Activated CD8-positive, alpha-beta T cell treated with anti-CD3 and anti-CD28 coated beads for 36 hours (primary cell): ENCODE results near the gene BLM. TPM values are rescaled to one million over a fixed set of nuclear protein-coding genes. Genes with fewer than 3 reads are reported as not detected.

Source experiments
- ATAC-seq: fragments of 200-7000 bp; cut with Tn5 transposase; one replicate; pipeline ENCODE4 v1.10.0; 2021; ENCODE audit warnings: mild to moderate bottlenecking, moderate library complexity
- CTCF ChIA-PET: fragments of 350-600 bp; sonication (Branson Sonifier 250); formaldehyde crosslinking; loops from one replicate; lab custom pipeline; 2021; ENCODE audit warnings: antibody characterized with exemption; lab: Charles Lee
- POLR2A ChIA-PET: fragments of 350-600 bp; sonication (Branson Sonifier 250); formaldehyde crosslinking; loops from one replicate; lab custom pipeline; 2021; ENCODE audit warnings: antibody characterized with exemption; lab: Charles Lee
- DNase-seq: peaks from one replicate; pipeline ENCODE4 v3.0.0-alpha.2; 2020
- H3K27ac Mint-ChIP-seq: one replicate; pipeline ENCODE4 v1.8.0; 2021; ENCODE audit warnings: mild to moderate bottlenecking, mixed read lengths
- H3K27me3 Mint-ChIP-seq: one replicate; pipeline ENCODE4 v1.8.0; 2021; ENCODE audit warnings: mixed read lengths
- H3K36me3 Mint-ChIP-seq: one replicate; pipeline ENCODE4 v1.8.0; 2021; ENCODE audit warnings: low read depth, mixed read lengths
- H3K4me1 Mint-ChIP-seq: one replicate; pipeline ENCODE4 v1.8.0; 2021; ENCODE audit warnings: low read depth, mixed read lengths
- H3K4me3 Mint-ChIP-seq: one replicate; pipeline ENCODE4 v1.8.0; 2021; ENCODE audit warnings: mild to moderate bottlenecking, moderate library complexity, mixed read lengths
- H3K9me3 Mint-ChIP-seq: one replicate; pipeline ENCODE4 v1.8.0; 2021; ENCODE audit warnings: mixed read lengths
- intact Hi-C: fragments of 100-400 bp; cut with micrococcal nuclease; formaldehyde crosslinking; loops from one replicate; pipeline ENCODE4 v1.10.0; 2022
- total RNA-seq, 2 experiments: library from RNA; stranded (reverse); gene quantifications; one replicate each; pipeline ENCODE4 v1.2.3, GENCODE V29; 2021
- TF ChIP-seq, protein P1 (sequence below): fragments of 200-600 bp; IDR thresholded peaks from one replicate; pipeline ENCODE4 v1.8.0; 2022; ENCODE audit warnings: antibody characterized with exemption, mild to moderate bottlenecking

BLM gene
- total RNA-seq, 2 experiments from 2014 or later = 45.2 to 53.6 TPM

DNA sequence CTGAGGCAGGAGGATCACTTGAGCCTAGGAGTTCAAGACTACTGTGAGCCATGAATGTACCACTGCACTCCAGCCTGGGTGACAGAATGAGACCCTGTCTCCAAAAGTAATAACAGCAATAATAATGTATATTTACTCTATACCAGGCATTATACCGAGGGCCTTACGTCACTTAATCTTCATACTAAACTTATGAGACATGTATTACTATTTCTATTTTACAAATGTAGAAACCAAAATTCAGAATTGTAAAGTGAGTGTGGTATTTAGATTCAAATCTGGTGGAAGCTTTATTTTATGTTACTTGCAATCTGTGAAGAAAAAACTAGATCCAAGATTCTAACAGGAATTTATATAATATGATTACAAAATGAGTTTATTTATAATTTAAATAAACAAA, 9.7 kb upstream of the BLM start:
- ATAC-seq (no peak), DNase-seq (no peak)
- Mint-ChIP-seq H3K27ac (no peak overlapping the region), H3K36me3 (peaks cover under 1% of the 10 kb centered on the region), H3K4me1 (peaks cover 8% of the 10 kb centered on the region), H3K27me3 (no peaks in the 10 kb centered on the region), H3K9me3 (peaks cover 4% of the 10 kb centered on the region), H3K4me3 (no peak overlapping the region)
- TF ChIP-seq, protein P1, sequence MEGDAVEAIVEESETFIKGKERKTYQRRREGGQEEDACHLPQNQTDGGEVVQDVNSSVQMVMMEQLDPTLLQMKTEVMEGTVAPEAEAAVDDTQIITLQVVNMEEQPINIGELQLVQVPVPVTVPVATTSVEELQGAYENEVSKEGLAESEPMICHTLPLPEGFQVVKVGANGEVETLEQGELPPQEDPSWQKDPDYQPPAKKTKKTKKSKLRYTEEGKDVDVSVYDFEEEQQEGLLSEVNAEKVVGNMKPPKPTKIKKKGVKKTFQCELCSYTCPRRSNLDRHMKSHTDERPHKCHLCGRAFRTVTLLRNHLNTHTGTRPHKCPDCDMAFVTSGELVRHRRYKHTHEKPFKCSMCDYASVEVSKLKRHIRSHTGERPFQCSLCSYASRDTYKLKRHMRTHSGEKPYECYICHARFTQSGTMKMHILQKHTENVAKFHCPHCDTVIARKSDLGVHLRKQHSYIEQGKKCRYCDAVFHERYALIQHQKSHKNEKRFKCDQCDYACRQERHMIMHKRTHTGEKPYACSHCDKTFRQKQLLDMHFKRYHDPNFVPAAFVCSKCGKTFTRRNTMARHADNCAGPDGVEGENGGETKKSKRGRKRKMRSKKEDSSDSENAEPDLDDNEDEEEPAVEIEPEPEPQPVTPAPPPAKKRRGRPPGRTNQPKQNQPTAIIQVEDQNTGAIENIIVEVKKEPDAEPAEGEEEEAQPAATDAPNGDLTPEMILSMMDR = no peak
- CTCF ChIA-PET = interaction anchor here (1.0 to 1.2 kb wide), 3 partner anchors 249 to 414 kb away, joined by 3 read pairs; no protein-coding TSS in a partner anchor
- intact Hi-C loops = no loop called here
- POLR2A ChIA-PET = no interaction called here

DNA sequence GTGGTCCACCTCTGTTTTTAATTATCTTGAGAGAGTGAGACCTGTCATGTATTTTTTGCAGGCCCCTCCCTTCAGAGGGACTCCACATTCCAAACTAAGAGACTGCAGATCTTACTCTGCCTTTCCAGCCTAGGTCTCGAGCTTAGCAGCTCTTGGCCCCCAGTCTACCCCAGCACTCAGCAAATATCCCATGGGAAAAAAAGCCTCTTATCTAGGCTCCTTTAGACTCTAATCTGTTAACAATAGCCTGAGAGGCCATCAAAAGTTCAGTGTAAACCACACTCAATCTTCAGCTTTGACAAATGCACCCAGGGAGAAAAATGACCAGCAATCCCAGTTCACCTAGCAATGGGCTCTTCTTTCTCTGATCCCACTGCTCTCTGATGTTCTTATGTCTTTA, 8.6 kb upstream of the BLM start:
- Mint-ChIP-seq H3K27ac (no peak overlapping the region), H3K4me1 (peaks cover 8% of the 10 kb centered on the region), H3K27me3 (no peaks in the 10 kb centered on the region), H3K36me3 (peaks cover 2% of the 10 kb centered on the region), H3K4me3 (no peak overlapping the region), H3K9me3 (no peaks in the 10 kb centered on the region)
- ChIA-PET POLR2A (no interaction called here), CTCF (interaction anchor here (1.4 kb wide), 1 partner anchor 177 kb away, joined by 4 read pairs; no protein-coding TSS in a partner anchor)
- ATAC-seq (no peak), DNase-seq (no peak)
- TF ChIP-seq, protein P1 = no peak
- intact Hi-C loops = no loop called here

DNA sequence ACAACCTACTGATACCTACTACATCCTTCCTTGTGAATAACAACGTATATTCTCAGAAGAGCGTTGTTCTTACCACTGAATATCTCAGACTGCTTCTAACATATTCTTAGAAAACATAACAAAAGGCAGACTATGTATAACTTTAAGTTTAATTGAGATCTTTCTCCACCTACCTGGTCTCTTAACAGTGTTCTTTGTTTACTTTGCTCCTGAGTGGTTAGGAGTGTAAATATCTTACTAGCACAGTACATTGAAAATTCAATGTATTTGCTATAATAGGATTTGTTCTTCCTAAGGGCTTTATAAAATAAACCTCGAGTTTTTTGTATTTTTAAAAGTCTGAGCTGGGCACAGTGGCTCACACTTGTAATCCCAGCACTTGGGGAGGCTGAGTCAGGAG, 7.9 kb upstream of the BLM start:
- ChIA-PET POLR2A (no interaction called here), CTCF (interaction anchor here (1.4 kb wide), 1 partner anchor 177 kb away, joined by 4 read pairs; no protein-coding TSS in a partner anchor)
- H3K4me1 Mint-ChIP-seq = peaks cover 8% of the 10 kb centered on the region
- H3K9me3 Mint-ChIP-seq = no peaks in the 10 kb centered on the region
- no peak overlapping the region for H3K4me3 Mint-ChIP-seq
- TF ChIP-seq, protein P1 = no peak
- ATAC-seq (no peak), DNase-seq (no peak)
- no peak overlapping the region for H3K27ac Mint-ChIP-seq
- no peaks in the 10 kb centered on the region for H3K27me3 Mint-ChIP-seq
- intact Hi-C loops = no loop called here
- peaks cover 2% of the 10 kb centered on the region for H3K36me3 Mint-ChIP-seq

DNA sequence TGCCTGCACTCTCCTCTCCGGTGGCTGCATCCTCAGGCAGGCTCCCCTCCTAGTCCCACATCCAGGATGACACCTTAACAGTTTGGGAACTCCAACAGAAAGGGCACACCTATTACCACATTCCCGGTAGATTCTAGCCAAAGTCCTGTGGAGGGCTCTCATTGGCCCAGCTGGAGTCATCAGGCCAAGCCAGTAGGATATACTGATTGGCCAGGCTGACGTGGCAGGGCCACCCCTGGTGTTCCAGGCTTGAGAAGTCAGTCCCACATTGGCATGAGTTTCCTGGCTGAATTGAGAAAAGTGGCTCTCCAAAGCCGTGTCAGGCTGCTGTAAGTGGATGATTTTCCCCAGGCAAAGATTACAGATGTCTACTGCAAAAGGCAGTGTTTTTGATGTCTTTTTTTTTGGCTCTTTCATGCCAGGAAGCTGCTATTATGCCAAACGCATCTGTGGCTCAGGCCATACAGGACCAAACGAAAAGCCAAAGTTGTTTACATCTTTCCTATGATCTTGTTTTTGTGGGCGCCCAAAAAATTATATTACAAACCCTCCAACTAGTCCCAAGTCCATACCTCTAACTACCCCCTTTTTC, 6.6 kb upstream of the BLM start:
- no peak for DNase-seq
- POLR2A ChIA-PET = no interaction called here
- Mint-ChIP-seq H3K4me1 (peaks cover 8% of the 10 kb centered on the region), H3K27ac (no peak overlapping the region), H3K36me3 (peaks cover 2% of the 10 kb centered on the region), H3K9me3 (no peaks in the 10 kb centered on the region), H3K27me3 (no peaks in the 10 kb centered on the region), H3K4me3 (no peak overlapping the region)
- CTCF ChIA-PET = no interaction called here
- intact Hi-C loops = no loop called here
- ATAC-seq = no peak
- TF ChIP-seq, protein P1 = no peak

DNA sequence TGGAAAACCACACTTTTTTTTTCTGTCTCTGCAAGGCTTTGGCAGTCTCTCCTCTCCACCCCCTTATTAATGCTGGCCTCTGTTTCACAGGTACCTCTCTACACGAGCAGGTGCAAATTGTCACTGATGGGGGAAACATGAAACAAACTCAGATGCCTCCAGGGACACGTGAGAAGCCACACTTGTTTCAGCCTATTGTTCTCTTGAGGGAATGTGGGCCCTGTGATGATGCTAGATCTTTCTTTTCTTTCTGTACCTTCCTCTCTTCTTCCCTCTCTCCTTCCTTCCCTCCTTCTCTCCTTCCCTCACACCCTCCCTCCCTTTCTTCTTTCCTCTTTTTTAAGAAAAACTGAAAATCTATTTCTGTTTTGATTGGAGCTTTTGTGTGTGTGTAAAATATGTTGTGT, 5.7 kb upstream of the BLM start:
- ChIA-PET CTCF (no interaction called here), POLR2A (interaction anchor here (0.7 kb wide), 1 partner anchor 310 kb away, joined by 3 read pairs; no protein-coding TSS in a partner anchor)
- DNase-seq = no peak
- H3K9me3 Mint-ChIP-seq = no peaks in the 10 kb centered on the region
- no peak overlapping the region for H3K27ac Mint-ChIP-seq
- TF ChIP-seq, protein P1 = no peak
- intact Hi-C loops = no loop called here
- H3K27me3 Mint-ChIP-seq = no peaks in the 10 kb centered on the region
- H3K36me3 Mint-ChIP-seq = peaks cover 2% of the 10 kb centered on the region
- no peak for ATAC-seq
- H3K4me1 Mint-ChIP-seq = peaks cover 12% of the 10 kb centered on the region
- H3K4me3 Mint-ChIP-seq = no peak overlapping the region
